ENCODE results near the gene ELK4. TPM values are rescaled to one million over a fixed set of nuclear protein-coding genes. Genes with fewer than 3 reads are reported as not detected.

ELK4 gene
- total and polyA plus RNA-seq, 2 of the 4 experiments (the other 2 are of a cell fraction): 4.6 to 11.3 TPM

- TF ChIP-seq FOS (IDR thresholded peaks at IDR 0.05; ENCODE audit: low read depth, low read length): no peak
- TF ChIP-seq MXI1 (IDR thresholded peaks at IDR 0.05; ENCODE audit: borderline replicate concordance, low read depth, low read length): 0 out of 2 replicates have a peak, but pooled peaks have one; percentile 45
These were observed 622 bp downstream of the ELK4 start (continued) for GRCh38 chr1:205631010-205631767.

DNA sequence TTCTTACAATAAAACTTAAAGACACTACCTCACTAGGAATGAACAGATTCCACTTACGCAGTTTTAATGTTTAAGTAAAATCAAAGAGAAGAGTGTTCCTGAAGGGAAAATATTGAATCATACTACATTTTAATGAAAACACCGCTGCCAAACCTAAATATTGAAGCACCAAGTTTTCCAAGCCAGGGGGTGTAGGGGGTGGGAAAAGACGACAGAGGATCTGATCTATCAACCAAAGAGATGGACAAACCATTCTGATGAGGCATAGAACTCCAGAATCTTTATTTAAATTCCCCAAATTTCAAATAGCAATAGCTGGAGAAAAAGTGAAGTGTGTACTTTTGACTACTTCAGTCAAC lies 1.2 kb downstream of the ELK4 start:
- Histone ChIP-seq H2BK120ac (ENCODE audit: low read depth, low read length) (peak overlapping the region; percentile 22), H3K4me2 (ENCODE audit: low read depth, low read length) (peak overlapping the region; percentile 98), H4K5ac (ENCODE audit: low read depth, low read length) (no peak overlapping the region), H3K23ac (ENCODE audit: low read depth, low read length) (peak overlapping the region; percentile 6; the same call in 1 of the 2 replicates), H3K79me1 (ENCODE audit: low read depth in 1 of 2, low read length in 2 of 2) (peaks cover 10 to 43% of the 10 kb centered on the region in 2 experiments; a peak in 3 of 4 replicates), H4K8ac (ENCODE audit: low read depth in 2 of 2, low read length in 2 of 2) (peak overlapping the region in 1 of 2 experiments; percentile 67; a peak in 3 of 4 replicates), H3K36me3 (ENCODE audit: control insufficient read depth, insufficient read depth, low read length) (peaks cover 2% of the 10 kb centered on the region; the same call in 1 of the 2 replicates), H2BK15ac (ENCODE audit: low read depth, low read length) (no peak overlapping the region), H3K9ac (ENCODE audit: low read depth, low read length) (peak overlapping the region; percentile 93), H3K9me3 (ENCODE audit: control insufficient read depth, insufficient read depth, low read length) (no peaks in the 10 kb centered on the region), H2AFZ (replicated peaks; ENCODE audit: low read length, poor library complexity) (no peak overlapping the region), H3K27me3 (ENCODE audit: control insufficient read depth, insufficient read depth, low read length) (no peaks in the 10 kb centered on the region), H3K4me3 (ENCODE audit: insufficient read depth, low read depth, low read length) (peak overlapping the region; percentile 99), H3K56ac (ENCODE audit: extremely low read depth, insufficient read depth, low read length) (peak overlapping the region; percentile 93), H2AK5ac (ENCODE audit: low read depth, low read length) (no peak overlapping the region), H3K4me1 (ENCODE audit: control insufficient read depth, insufficient read depth, low read length) (peaks cover 4% of the 10 kb centered on the region), H3K27ac (ENCODE audit: insufficient read depth, low read length) (peak overlapping the region; percentile 98), H2BK5ac (ENCODE audit: low read depth, low read length, poor library complexity, severe bottlenecking) (peak overlapping the region; percentile 87), H3K9me1 (ENCODE audit: insufficient read depth, low read length) (peaks cover 10% of the 10 kb centered on the region; the same call in 1 of the 2 replicates), H4K91ac (ENCODE audit: insufficient read depth, low read depth, low read length) (peak overlapping the region; percentile 89), H3K14ac (replicated peaks; ENCODE audit: low read depth, low read length) (peak overlapping the region; percentile 8), H4K20me1 (ENCODE audit: insufficient read depth, low read length) (peaks cover 20% of the 10 kb centered on the region; the same call in 1 of the 2 replicates), H3K4ac (ENCODE audit: low read depth, low read length) (peak overlapping the region; percentile 45), H3K18ac (ENCODE audit: low read depth, low read length) (no peak overlapping the region; the same call in 1 of the 2 replicates), H2AK9ac (replicated peaks; ENCODE audit: low read depth, low read length, poor library complexity) (no peak overlapping the region), H2BK20ac (ENCODE audit: low read depth, low read length) (0 out of 2 replicates have a peak overlapping the region, but pooled peaks have one; percentile 24)
- DNase-seq: no peak
- ChIA-PET CTCF (interaction anchor here (0.7 to 4.4 kb wide), 2 partner anchors 39 to 347 kb away, joined by 4 to 30 read pairs; no protein-coding TSS in a partner anchor), POLR2A (ENCODE audit: unreplicated experiment) (no interaction called here)
- in situ Hi-C loops (cut with MboI; ENCODE audit: low sequenced_read_pairs): loop anchor here (5.0 kb wide), 1 partner anchor 38 kb away; no protein-coding TSS in a partner anchor
- WGBS, 2 experiments (ENCODE audit: extremely low coverage in 2 of 2, insufficient read length in 1 of 2): no CpG with 5 or more reads among the region's 3 CpGs
- BruUV-seq (replicated peaks): no TSS peak
- dilution Hi-C loops (cut with HindIII; ENCODE audit: low sequenced_read_pairs, unreplicated experiment): no loop called here
- no peak for ATAC-seq (ENCODE audit: low read depth)
- intact Hi-C loops (cut with micrococcal nuclease): no loop called here
- TF ChIP-seq RAD21 (IDR thresholded peaks at IDR 0.05; ENCODE audit: low read length) (no peak), RFX5 (IDR thresholded peaks at IDR 0.05; ENCODE audit: low read depth, low read length) (no peak), MXI1 (IDR thresholded peaks at IDR 0.05; ENCODE audit: borderline replicate concordance, low read depth, low read length) (no peak), MAFK (IDR thresholded peaks at IDR 0.05; ENCODE audit: low read depth, low read length) (no peak), FOS (IDR thresholded peaks at IDR 0.05; ENCODE audit: low read depth, low read length) (no peak), CHD1 (IDR thresholded peaks at IDR 0.05; ENCODE audit: low read depth, low read length) (no peak), BHLHE40 (IDR thresholded peaks at IDR 0.05; ENCODE audit: low read depth, low read length) (no peak), CEBPB (IDR thresholded peaks at IDR 0.05; ENCODE audit: low read depth, low read length) (no peak), CTCF (conservative IDR thresholded peaks at IDR 0.05; ENCODE audit: low read depth, low read length) (no peak), POLR2A (IDR thresholded peaks at IDR 0.05; ENCODE audit: low read depth, low read length) (no peak), USF2 (IDR thresholded peaks at IDR 0.05; ENCODE audit: low read depth, low read length) (no peak)
- TF ChIP-seq, protein P1, sequence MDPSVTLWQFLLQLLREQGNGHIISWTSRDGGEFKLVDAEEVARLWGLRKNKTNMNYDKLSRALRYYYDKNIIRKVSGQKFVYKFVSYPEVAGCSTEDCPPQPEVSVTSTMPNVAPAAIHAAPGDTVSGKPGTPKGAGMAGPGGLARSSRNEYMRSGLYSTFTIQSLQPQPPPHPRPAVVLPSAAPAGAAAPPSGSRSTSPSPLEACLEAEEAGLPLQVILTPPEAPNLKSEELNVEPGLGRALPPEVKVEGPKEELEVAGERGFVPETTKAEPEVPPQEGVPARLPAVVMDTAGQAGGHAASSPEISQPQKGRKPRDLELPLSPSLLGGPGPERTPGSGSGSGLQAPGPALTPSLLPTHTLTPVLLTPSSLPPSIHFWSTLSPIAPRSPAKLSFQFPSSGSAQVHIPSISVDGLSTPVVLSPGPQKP (IDR thresholded peaks at IDR 0.05; ENCODE audit: borderline replicate concordance, low read depth, low read length): no peak
